ENCODE measurements around the gene SLC7A10. TPM values are rescaled to one million over a fixed set of nuclear protein-coding genes. Genes with fewer than 3 reads are reported as not detected.

The SLC7A10 gene
- not detected in 2 replicates for total RNA-seq

DNA sequence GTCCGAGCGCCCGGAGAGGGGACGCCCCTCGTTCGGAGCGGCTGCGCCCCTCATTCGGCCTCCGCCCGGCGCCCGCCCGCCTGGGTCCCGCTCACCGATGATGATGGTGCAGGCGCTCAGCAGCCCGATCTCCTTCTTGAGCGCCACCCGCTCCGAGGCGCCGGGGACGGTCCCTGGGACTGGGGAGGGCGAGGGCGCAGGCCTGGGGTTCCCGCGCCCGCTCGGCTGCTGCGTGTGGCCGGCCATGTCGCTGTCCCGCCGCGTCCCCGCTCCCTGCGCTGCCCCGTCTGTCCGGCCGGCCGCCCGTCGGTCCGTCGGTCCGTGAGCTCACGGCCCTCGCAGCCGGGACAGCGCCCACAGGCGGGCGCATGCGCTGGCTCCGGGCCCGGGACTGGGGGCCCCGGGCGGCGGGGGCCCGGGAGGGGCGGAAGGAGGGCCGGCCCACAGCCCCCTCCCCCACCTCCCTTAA, at the start of gene SLC7A10:
Gene SLC7A10 (minus strand): TSS at position 393 of the 469 bp plus-strand sequence. CDS start 147 bp downstream, at position 246.

DNA sequence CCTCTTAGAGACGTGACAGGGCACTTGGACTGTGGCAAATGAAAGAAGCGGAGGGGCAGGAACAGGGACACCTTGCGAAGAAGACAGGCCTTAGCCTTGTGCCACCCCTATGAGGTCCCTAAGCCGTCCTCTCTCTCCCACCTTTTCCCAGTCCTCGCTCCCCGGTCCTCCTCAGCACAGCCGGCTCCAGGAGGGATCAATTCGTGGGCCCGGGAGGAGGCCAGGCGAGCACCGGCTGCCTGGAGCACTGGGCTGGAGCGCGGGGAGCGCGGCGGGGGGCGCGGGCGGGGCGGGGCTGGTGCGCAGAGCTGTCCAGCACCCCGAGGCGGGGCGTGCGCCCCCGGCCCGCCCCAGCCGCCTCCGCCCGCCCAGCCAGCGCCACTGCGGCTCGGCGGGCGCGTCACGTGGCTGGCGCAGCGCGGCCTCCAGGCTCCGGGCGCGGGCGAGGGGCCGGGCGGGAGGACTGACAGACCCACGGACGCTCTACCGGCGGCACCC, 31.7 kb downstream of the SLC7A10 start, which contains the start of gene LRP3:
Gene LRP3 (plus strand): TSS at position 466 of the 498 bp plus-strand sequence. CDS start 456 bp downstream, outside the sequence.

Other genes with a start within 250 kb of the SLC7A10 start
- gene RHPN2, start 161.0 kb downstream of the SLC7A10 start, total RNA-seq = 10.3 and 15.3 TPM in 2 replicates
- 5.4 and 7.7 TPM in 2 replicates for gene GPATCH1, start 144.7 kb downstream of the SLC7A10 start, total RNA-seq
- gene WDR88, start 93.7 kb downstream of the SLC7A10 start, total RNA-seq = not detected in 2 replicates
- gene LRP3, start 31.5 kb downstream of the SLC7A10 start, total RNA-seq = 19.5 and 26.9 TPM in 2 replicates
- gene CEBPA, start 76.7 kb upstream of the SLC7A10 start, total RNA-seq = 0.14 and 0.66 TPM in 2 replicates
- 23.2 and 52.7 TPM in 2 replicates for gene CEBPG, start 147.9 kb upstream of the SLC7A10 start, total RNA-seq